Mucosa of rectum (tissue), 2 donors: Measurements from ENCODE around the gene SCAF4.

ENCODE experiments used
- H3K27ac ChIP-seq, 2 donors: one replicate each; pipeline ENCODE4 v1.7.0; 2013; ENCODE audit warnings: inconsistent platforms in 2 of 2, low read depth in 2 of 2, low read length in 2 of 2
- H3K27me3 ChIP-seq, 2 donors: one replicate each; pipeline ENCODE4 v1.7.0; 2013; ENCODE audit warnings: low read length in 2 of 2; ENCODE audit not compliant: control insufficient read depth in 2 of 2, insufficient read depth in 2 of 2
- H3K36me3 ChIP-seq, 2 donors: one replicate each; pipeline ENCODE4 v1.7.0; 2013; ENCODE audit warnings: low read length in 2 of 2; ENCODE audit not compliant: control insufficient read depth in 2 of 2, insufficient read depth in 2 of 2
- H3K4me1 ChIP-seq, 2 donors: one replicate each; pipeline ENCODE4 v1.7.0; 2013; ENCODE audit warnings: low read length in 2 of 2, mild to moderate bottlenecking in 1 of 2; ENCODE audit not compliant: control insufficient read depth in 2 of 2, insufficient read depth in 2 of 2
- H3K4me3 ChIP-seq, 2 donors: one replicate each; pipeline ENCODE4 v1.7.0; 2013; ENCODE audit warnings: low read length in 2 of 2
- H3K9ac ChIP-seq, 2 donors: one replicate each; pipeline ENCODE4 v1.7.0; 2013; ENCODE audit warnings: low read length in 2 of 2, low read depth in 1 of 2, mild to moderate bottlenecking in 1 of 2
- H3K9me3 ChIP-seq, 2 donors: one replicate each; pipeline ENCODE4 v1.7.0; 2013; ENCODE audit warnings: low read length in 2 of 2; ENCODE audit not compliant: control insufficient read depth in 2 of 2
- donor health status: healthy.
- donor health status: Normal muscosa, but diverticular disease.

SCAF4 gene

GRCh38 chr21:31677047-31677446 is 54.9 kb downstream of the SCAF4 start:
- Histone ChIP-seq H3K36me3 (peaks cover 9 to 12% of the 10 kb centered on the region in 2 donors), H3K9ac (no peak overlapping the region), H3K27ac (no peak overlapping the region), H3K27me3 (no peaks in the 10 kb centered on the region), H3K4me3 (no peak overlapping the region), H3K9me3 (no peaks in the 10 kb centered on the region), H3K4me1 (no peaks in the 10 kb centered on the region)

GRCh38 chr21:31675960-31676359 is 56.0 kb downstream of the SCAF4 start:
- peaks cover 12 to 15% of the 10 kb centered on the region in 2 donors for H3K36me3 ChIP-seq
- no peak overlapping the region for H3K9ac ChIP-seq
- no peak overlapping the region for H3K4me3 ChIP-seq
- H3K27me3 ChIP-seq, result no peaks in the 10 kb centered on the region
- no peak overlapping the region for H3K27ac ChIP-seq
- H3K4me1 ChIP-seq, result no peaks in the 10 kb centered on the region
- H3K9me3 ChIP-seq, result no peaks in the 10 kb centered on the region

GRCh38 chr21:31675318-31675717 is 56.6 kb downstream of the SCAF4 start:
- Histone ChIP-seq H3K27ac (no peak overlapping the region), H3K9ac (no peak overlapping the region), H3K4me3 (no peak overlapping the region), H3K27me3 (no peaks in the 10 kb centered on the region), H3K4me1 (no peaks in the 10 kb centered on the region), H3K36me3 (peaks cover 9 to 21% of the 10 kb centered on the region in 2 donors), H3K9me3 (no peaks in the 10 kb centered on the region)

DNA sequence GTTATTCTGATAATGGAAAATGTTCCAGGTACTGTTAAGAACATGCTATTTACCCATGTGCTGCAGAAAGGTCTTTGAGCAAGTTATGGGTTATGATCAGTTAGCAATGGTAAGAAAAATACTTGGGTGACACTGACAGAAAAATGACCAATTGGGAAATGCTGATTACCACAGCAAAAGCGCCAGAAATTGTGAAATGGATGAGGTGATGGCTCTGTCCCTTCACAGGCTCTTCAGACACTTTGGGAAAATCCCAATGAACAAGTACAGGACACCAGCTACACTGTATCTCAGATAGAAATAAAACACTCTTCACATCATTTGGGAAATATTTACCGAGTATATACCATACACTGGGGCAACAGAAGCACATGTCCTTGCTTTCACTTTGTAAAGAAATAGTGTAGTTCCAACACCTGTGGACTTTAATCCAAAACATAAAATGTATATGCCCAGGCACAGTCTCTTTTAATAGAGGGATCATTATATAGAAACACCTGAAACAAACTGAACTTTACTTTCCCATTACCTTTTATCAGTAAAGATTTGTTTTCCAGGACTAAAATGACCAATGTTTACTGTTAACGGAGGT is 58.5 kb downstream of the SCAF4 start:
- no peak overlapping the region for H3K9ac ChIP-seq
- no peaks in the 10 kb centered on the region for H3K9me3 ChIP-seq
- no peak overlapping the region for H3K27ac ChIP-seq
- H3K36me3 ChIP-seq, result peaks cover 18 to 21% of the 10 kb centered on the region in 2 donors
- H3K27me3 ChIP-seq, result no peaks in the 10 kb centered on the region
- H3K4me3 ChIP-seq, result no peak overlapping the region
- no peaks in the 10 kb centered on the region for H3K4me1 ChIP-seq

- Histone ChIP-seq H3K4me3 (no peak overlapping the region), H3K9me3 (no peaks in the 10 kb centered on the region), H3K9ac (no peak overlapping the region), H3K27me3 (no peaks in the 10 kb centered on the region), H3K27ac (no peak overlapping the region), H3K36me3 (peaks cover 31 to 35% of the 10 kb centered on the region in 2 donors), H3K4me1 (no peaks in the 10 kb centered on the region)
Measured at GRCh38 chr21:31671931-31672330, 60.0 kb downstream of the SCAF4 start.

DNA sequence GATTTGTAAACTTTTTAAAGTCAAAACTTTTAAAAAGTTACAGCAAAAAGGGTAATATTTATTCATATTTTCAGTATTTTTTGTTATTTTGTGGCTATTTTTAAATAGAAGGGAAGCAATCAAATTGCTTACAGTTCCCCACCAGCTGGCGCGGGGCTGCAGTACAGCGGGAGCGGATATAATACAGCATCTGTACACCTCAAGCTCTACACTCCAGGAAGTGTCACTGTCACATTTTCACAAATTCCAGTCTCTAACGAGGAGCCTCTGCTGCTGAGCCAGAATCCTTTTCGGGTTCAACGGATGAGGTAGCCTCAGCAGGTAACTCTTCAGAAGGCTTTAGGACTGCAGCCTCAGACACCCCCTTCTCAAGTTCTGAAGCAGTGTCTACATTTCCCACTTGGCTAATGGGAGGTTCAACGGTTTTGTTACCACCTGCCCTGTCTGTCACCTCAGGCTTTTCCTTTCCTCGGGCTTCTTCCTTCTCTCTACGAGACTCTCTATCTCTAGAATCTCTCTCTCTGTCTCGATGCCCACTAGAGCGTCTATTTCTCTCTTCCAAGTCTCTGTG is 60.7 kb downstream of the SCAF4 start:
- H3K27ac ChIP-seq, result no peak overlapping the region

DNA sequence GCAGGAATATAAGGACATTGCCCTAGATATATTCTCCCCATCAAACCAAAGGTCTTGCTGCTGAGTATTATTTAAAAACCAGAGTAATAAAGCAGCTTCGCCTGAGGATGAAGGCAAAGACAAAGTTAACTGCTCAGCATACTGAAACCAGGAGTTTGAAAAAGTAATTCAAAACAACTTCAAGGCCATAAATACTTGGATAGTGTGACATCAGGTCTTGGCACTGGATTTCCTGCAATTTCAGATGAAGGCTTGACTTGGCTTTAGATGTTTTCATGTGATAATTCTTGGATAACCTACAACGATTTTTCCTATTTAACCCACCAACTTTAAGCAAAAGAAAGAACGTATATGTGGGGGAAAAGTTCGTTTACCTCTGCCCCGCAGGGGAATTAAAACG is 61.8 kb downstream of the SCAF4 start:
- Histone ChIP-seq H3K27ac (no peak overlapping the region), H3K36me3 (peaks cover 35 to 41% of the 10 kb centered on the region in 2 donors), H3K9ac (no peak overlapping the region)

More for the DNA sequence above, 60.7 kb downstream of the SCAF4 start:
- Histone ChIP-seq H3K9ac (no peak overlapping the region), H3K9me3 (no peaks in the 10 kb centered on the region), H3K4me3 (no peak overlapping the region), H3K36me3 (peaks cover 31 to 41% of the 10 kb centered on the region in 2 donors), H3K27me3 (no peaks in the 10 kb centered on the region), H3K4me1 (no peaks in the 10 kb centered on the region)

DNA sequence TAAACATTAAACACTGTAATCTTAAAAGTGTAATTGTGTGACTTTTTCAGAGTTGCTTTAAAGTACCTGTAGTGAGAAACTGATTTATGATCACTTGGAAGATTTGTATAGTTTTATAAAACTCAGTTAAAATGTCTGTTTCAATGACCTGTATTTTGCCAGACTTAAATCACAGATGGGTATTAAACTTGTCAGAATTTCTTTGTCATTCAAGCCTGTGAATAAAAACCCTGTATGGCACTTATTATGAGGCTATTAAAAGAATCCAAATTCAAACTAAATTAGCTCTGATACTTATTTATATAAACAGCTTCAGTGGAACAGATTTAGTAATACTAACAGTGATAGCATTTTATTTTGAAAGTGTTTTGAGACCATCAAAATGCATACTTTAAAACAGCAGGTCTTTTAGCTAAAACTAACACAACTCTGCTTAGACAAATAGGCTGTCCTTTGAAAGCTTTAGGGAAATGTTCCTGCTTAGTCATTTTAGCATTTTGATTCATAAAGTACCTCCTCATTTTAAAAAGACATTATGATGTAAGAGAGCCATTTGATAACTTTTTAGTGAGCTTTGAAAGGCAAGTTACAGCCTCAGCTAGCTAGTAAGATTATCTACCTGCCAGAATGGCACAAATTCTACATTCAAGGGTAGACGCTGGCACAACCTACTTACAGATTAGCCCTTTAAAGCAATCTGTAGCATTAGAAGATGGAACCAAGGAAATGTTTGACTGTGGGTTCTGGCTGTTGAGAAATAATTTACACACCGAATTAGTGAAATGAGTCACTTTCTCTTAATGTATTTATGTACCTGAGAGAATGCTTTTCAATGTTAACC is 63.0 kb downstream of the SCAF4 start:
- peaks cover 39 to 46% of the 10 kb centered on the region in 2 donors for H3K36me3 ChIP-seq
- no peak overlapping the region for H3K4me3 ChIP-seq
- H3K27me3 ChIP-seq, result no peaks in the 10 kb centered on the region
- no peak overlapping the region for H3K9ac ChIP-seq
- no peaks in the 10 kb centered on the region for H3K9me3 ChIP-seq
- H3K27ac ChIP-seq, result no peak overlapping the region
- H3K4me1 ChIP-seq, result no peaks in the 10 kb centered on the region

More for the DNA sequence above, 61.8 kb downstream of the SCAF4 start:
- no peaks in the 10 kb centered on the region for H3K4me1 ChIP-seq
- no peaks in the 10 kb centered on the region for H3K27me3 ChIP-seq
- H3K4me3 ChIP-seq, result no peak overlapping the region
- no peaks in the 10 kb centered on the region for H3K9me3 ChIP-seq

GRCh38 chr21:31667639-31668038 is 64.3 kb downstream of the SCAF4 start:
- H3K9me3 ChIP-seq, result no peaks in the 10 kb centered on the region
- no peaks in the 10 kb centered on the region for H3K27me3 ChIP-seq
- no peak overlapping the region for H3K9ac ChIP-seq
- H3K36me3 ChIP-seq, result peaks cover 42 to 50% of the 10 kb centered on the region in 2 donors
- no peaks in the 10 kb centered on the region for H3K4me1 ChIP-seq
- H3K4me3 ChIP-seq, result no peak overlapping the region
- no peak overlapping the region for H3K27ac ChIP-seq

DNA sequence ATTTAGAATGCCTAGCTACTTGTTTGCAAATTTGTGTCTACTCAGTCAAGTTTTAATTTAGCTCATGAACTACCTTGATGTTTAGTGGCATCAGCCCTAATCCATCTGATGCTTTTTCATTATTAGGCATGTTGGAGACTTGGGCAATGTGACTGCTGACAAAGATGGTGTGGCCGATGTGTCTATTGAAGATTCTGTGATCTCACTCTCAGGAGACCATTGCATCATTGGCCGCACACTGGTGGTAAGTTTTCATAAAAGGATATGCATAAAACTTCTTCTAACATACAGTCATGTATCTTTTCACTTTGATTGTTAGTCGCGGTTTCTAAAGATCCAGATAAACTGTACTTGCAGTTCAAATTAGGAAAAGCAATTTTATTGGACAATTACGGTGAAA is 64.8 kb downstream of the SCAF4 start:
- Histone ChIP-seq H3K9me3 (no peaks in the 10 kb centered on the region), H3K4me3 (no peak overlapping the region), H3K27ac (no peak overlapping the region), H3K4me1 (peaks cover 0 to 2% of the 10 kb centered on the region in 2 donors), H3K9ac (no peak overlapping the region), H3K36me3 (peaks cover 44 to 50% of the 10 kb centered on the region in 2 donors), H3K27me3 (no peaks in the 10 kb centered on the region)
